Peyer's patch (tissue), 4 donors: ENCODE measurements around the gene KRTAP5-6. TPM values are rescaled to one million over a fixed set of nuclear protein-coding genes. Genes with fewer than 3 reads are reported as not detected.
A peak's percentile ranks its signal among the peaks of the same experiment; 100 is the strongest.

Experiments
- DNase-seq, 3 donors: peaks; one replicate each; pipeline ENCODE4 v3.0.0-alpha.2; 2017 to 2019
- H3K27ac ChIP-seq, 4 donors: fragments of 200-600 bp; sonication (generic); one replicate each; pipeline ENCODE4 v1.5.1; 2016 to 2019
- H3K27me3 ChIP-seq, 2 donors: fragments of 200-600 bp; sonication (generic); one replicate each; pipeline ENCODE4 v1.5.1; 2019
- H3K36me3 ChIP-seq, 3 donors: fragments of 200-600 bp; sonication (generic); one replicate each; pipeline ENCODE4 v1.5.1; 2016 to 2019
- H3K4me1 ChIP-seq, 4 donors: fragments of 200-600 bp; sonication (generic); one replicate each; pipeline ENCODE4 v1.5.1; 2016 to 2019
- H3K4me3 ChIP-seq, 4 donors: fragments of 200-600 bp; sonication (generic); 1 replicate in 3 of 4; 2 replicates in 1 of 4; pipeline ENCODE4 v1.5.1; 2016 to 2019; ENCODE audit warnings: mild to moderate bottlenecking in 1 of 4
- H3K9me3 ChIP-seq, 4 donors: fragments of 200-600 bp; sonication (generic); one replicate each; pipeline ENCODE4 v1.5.1; 2016 to 2019; ENCODE audit warnings: mild to moderate bottlenecking in 1 of 4
- CTCF ChIP-seq, 6 experiments: fragments of 450-650 bp in 4 of 6; fragments of 200-600 bp in 2 of 6; sonication (generic) in 1 of 6; IDR thresholded peaks; one replicate each; pipeline ENCODE4 v1.5.1; 2017 to 2019; ENCODE audit warnings: antibody characterized with exemption in 6 of 6, mild to moderate bottlenecking in 3 of 6, moderate library complexity in 1 of 6
- POLR2A ChIP-seq, 2 donors: fragments of 450-650 bp; IDR thresholded peaks; one replicate each; pipeline ENCODE4 v1.5.1; 2017; ENCODE audit warnings: antibody characterized with exemption in 2 of 2, mild to moderate bottlenecking in 2 of 2, moderate library complexity in 2 of 2
- total RNA-seq, 4 donors: library from RNA; depleted of rRNA; stranded (reverse); fragments of >200 nt; gene quantifications; one replicate each; pipeline ENCODE4 v1.1.0, GENCODE V29; 2016

The KRTAP5-6 gene
- total RNA-seq, 4 donors from 2014 or later = not detected

- no peaks in the 10 kb centered on the region for H3K27me3 ChIP-seq
- H3K4me1 ChIP-seq = peaks cover 3 to 34% (median 8%) of the 10 kb centered on the region in 4 donors
- H3K9me3 ChIP-seq = no peaks in the 10 kb centered on the region
- peak; percentile 69 to 90 (median 87) for DNase-seq
- peak; percentile 88 to 95 (median 90) for TF ChIP-seq CTCF (IDR thresholded peaks at IDR 0.05)
- no peak for TF ChIP-seq POLR2A (IDR thresholded peaks at IDR 0.05)
- H3K4me3 ChIP-seq = peak overlapping the region; percentile 9 to 51 (median 42)
- H3K36me3 ChIP-seq = no peaks in the 10 kb centered on the region
- peak overlapping the region in 3 of 4 donors; percentile 18 to 52 (median 46) for H3K27ac ChIP-seq
Observed at GRCh38 chr11:1693327-1694063, 3.5 kb upstream of the KRTAP5-6 start.

GRCh38 chr11:1694064-1694845, 2.7 kb upstream of the KRTAP5-6 start:
- H3K4me1 ChIP-seq = peaks cover 3 to 34% (median 8%) of the 10 kb centered on the region in 4 donors
- no peaks in the 10 kb centered on the region for H3K36me3 ChIP-seq
- H3K27me3 ChIP-seq = no peaks in the 10 kb centered on the region
- no peaks in the 10 kb centered on the region for H3K9me3 ChIP-seq
- H3K4me3 ChIP-seq = peak overlapping the region in 3 of 4 donors; percentile 9 to 51 (median 49)
- DNase-seq = peak; percentile 82 to 94 (median 93)
- TF ChIP-seq CTCF (IDR thresholded peaks at IDR 0.05) (peak; percentile 87 to 96 (median 95)), POLR2A (IDR thresholded peaks at IDR 0.05) (no peak)
- peak overlapping the region in 1 of 4 donors; percentile 46 for H3K27ac ChIP-seq

- Histone ChIP-seq H3K27ac (no peak overlapping the region), H3K9me3 (no peaks in the 10 kb centered on the region), H3K4me3 (no peak overlapping the region), H3K27me3 (no peaks in the 10 kb centered on the region), H3K36me3 (no peaks in the 10 kb centered on the region), H3K4me1 (peaks cover 3 to 34% (median 8%) of the 10 kb centered on the region in 4 donors)
- peak in 2 of 3 donors; percentile 14 to 45 for DNase-seq
- no peak for TF ChIP-seq POLR2A (IDR thresholded peaks at IDR 0.05)
- no peak for TF ChIP-seq CTCF (IDR thresholded peaks at IDR 0.05)
Observed at GRCh38 chr11:1694846-1695547, 2.0 kb upstream of the KRTAP5-6 start.

- Histone ChIP-seq H3K36me3 (no peaks in the 10 kb centered on the region), H3K4me3 (no peak overlapping the region), H3K27ac (no peak overlapping the region), H3K9me3 (no peaks in the 10 kb centered on the region), H3K27me3 (no peaks in the 10 kb centered on the region), H3K4me1 (peaks cover 3 to 34% (median 8%) of the 10 kb centered on the region in 4 donors)
- peak in 2 of 3 donors; percentile 7 to 34 for DNase-seq
- TF ChIP-seq CTCF (IDR thresholded peaks at IDR 0.05) (no peak), POLR2A (IDR thresholded peaks at IDR 0.05) (no peak)
Observed at GRCh38 chr11:1695548-1696108, 1.4 kb upstream of the KRTAP5-6 start.

GRCh38 chr11:1699771-1700170, 2.8 kb downstream of the KRTAP5-6 start:
- Histone ChIP-seq H3K27me3 (no peaks in the 10 kb centered on the region), H3K9me3 (no peaks in the 10 kb centered on the region), H3K4me1 (no peaks in the 10 kb centered on the region), H3K4me3 (no peak overlapping the region), H3K27ac (no peak overlapping the region), H3K36me3 (no peaks in the 10 kb centered on the region)
- DNase-seq = no peak
- TF ChIP-seq POLR2A (IDR thresholded peaks at IDR 0.05) (no peak), CTCF (IDR thresholded peaks at IDR 0.05) (no peak)
